Heart left ventricle (tissue), 16 donors: ENCODE results near the gene C12orf43. TPM values are rescaled to one million over a fixed set of nuclear protein-coding genes. Genes with fewer than 3 reads are reported as not detected.
"Not testable (repeated sequence)": the region's sequence is repeated elsewhere in the genome, so short reads cannot be mapped to it uniquely, and the experiment has no call there.

Experiments
- ATAC-seq, 4 donors: fragments of 200-7000 bp; cut with Tn5 transposase; one replicate each; pipeline ENCODE4 v1.9.1; 2020 to 2022; ENCODE audit warnings: moderate library complexity in 4 of 4, mild to moderate bottlenecking in 3 of 4, moderate number of reproducible peaks in 1 of 4
- DNase-seq, 5 donors: peaks; one replicate each; pipeline ENCODE4 v3.0.0-alpha.2; 2020
- H3K27ac ChIP-seq, 12 donors: fragments of 200-600 bp; sonication (generic) in 4 of 12; one replicate each; pipeline versions ENCODE4 v1.5.0 to v1.8.0; 2016 to 2022; ENCODE audit warnings: mild to moderate bottlenecking in 2 of 12
- H3K27me3 ChIP-seq, 9 donors: fragments of 200-600 bp; sonication (generic) in 2 of 9; one replicate each; pipeline versions ENCODE4 v1.5.1 to v1.8.0; 2016 to 2022; ENCODE audit warnings: mild to moderate bottlenecking in 3 of 9
- H3K36me3 ChIP-seq, 9 donors: fragments of 200-600 bp; sonication (generic) in 2 of 9; one replicate each; pipeline versions ENCODE4 v1.5.0 to v1.8.0; 2018 to 2022; ENCODE audit warnings: mild to moderate bottlenecking in 2 of 9
- H3K4me1 ChIP-seq, 12 donors: fragments of 200-600 bp; sonication (generic) in 4 of 12; one replicate each; pipeline versions ENCODE4 v1.5.0 to v1.8.0; 2016 to 2022; ENCODE audit warnings: mild to moderate bottlenecking in 3 of 12
- H3K4me3 ChIP-seq, 12 donors: fragments of 200-600 bp; sonication (generic) in 4 of 12; one replicate each; pipeline versions ENCODE4 v1.5.0 to v1.8.0; 2017 to 2022; ENCODE audit warnings: mild to moderate bottlenecking in 9 of 12, moderate library complexity in 4 of 12
- H3K9me3 ChIP-seq, 12 donors: fragments of 200-600 bp; sonication (generic) in 4 of 12; one replicate each; pipeline versions ENCODE4 v1.5.0 to v1.8.0; 2016 to 2022; ENCODE audit warnings: mild to moderate bottlenecking in 1 of 12
- CTCF ChIP-seq, 12 donors: fragments of 200-600 bp; sonication (generic) in 4 of 12; IDR thresholded peaks; one replicate each; pipeline versions ENCODE4 v1.5.0 to v1.8.0; 2018 to 2022; ENCODE audit warnings: antibody characterized with exemption in 12 of 12, mild to moderate bottlenecking in 5 of 12
- POLR2A ChIP-seq, 2 donors: fragments of 450-650 bp; IDR thresholded peaks; one replicate each; pipeline ENCODE4 v1.6.1; 2017; ENCODE audit warnings: antibody characterized with exemption in 2 of 2, mild to moderate bottlenecking in 2 of 2, moderate library complexity in 2 of 2
- WGBS, 4 donors: extraction: QIAGEN DNeasy Blood & Tissue Kit in 2 of 4; methylation state at CpG; one replicate each; pipeline versions ENCODE4 v1.1.5 to v1.1.7; 2013 to 2018; 5-methylcytosine and 5-hydroxymethylcytosine counted together
- intact Hi-C, 10 donors: fragments of 100-400 bp; cut with DNase I; formaldehyde crosslinking; loops; one replicate each; pipeline versions ENCODE4 v1.11.1 to v1.14.2; 2022
- long read RNA-seq, 3 donors: library from polyadenylated mRNA; unstranded; transcript quantifications; one replicate each; pipeline ENCODE4 v2.0.0, GENCODE V29; 2020 to 2021
- polyA plus RNA-seq, 2 donors: library from polyadenylated mRNA; stranded (reverse); fragments of 200-250 nt; gene quantifications; one replicate each; pipeline ENCODE4 v1.2.3, GENCODE V29; 2013
- total RNA-seq, 9 donors: library from RNA; depleted of rRNA in 2 of 9; stranded (reverse); fragments of >200 nt in 2 of 9; fragmentation: NEBNext Ultra II Directional in 3 of 9; extraction: Animal tissue kit (Norgen Biotek cat#: 25700) in 3 of 9; gene quantifications; one replicate each; pipeline versions ENCODE4 v1.1.0 to v1.2.4, GENCODE V29; 2016 to 2023
- donor health status: ischemic (EF 13 %, LVEDD 7.1; RV severe dilation, severe dysfunction).
- donor health status: healthy with polysubstance abuse.
- donor health status: DM: no; HTN: yes; CAD: no.
- donor health status: DM: no; HTN: no; CAD: no.
- donor health status: ischemic (EF 25% LVEDD 6.9; RV normal size, moderate dysfunction).
- donor health status: ischemic (EF 25% LVEDD 5.7; RV mildly dilated, moderate dysfunction).
- donor health status: healthy.
- donor health status: DM: yes; HTN: yes; CAD: no.
- donor health status: ischemic (EF 35%, LVEDD 5.7; RV mildly dilated, moderate dysfunction).
- donor health status: nonischemic (EF 11% LVEDD 7.7; RV severe dilation, severe dysfunction).
- donor health status: DM: yes; HTN: yes; CAD: no.
- donor health status: PGD.
- donor health status: ischemic (EF 29% LVEDD 5.4; RV normal size, mild dysfunction).
- donor health status: nonischemic (EF 23%, LVEDD 6.1; RV moderate dilation, normal function).

C12orf43 gene
- total RNA-seq (10 to 100 TPM in 3 of 9 donors, 1 to 10 TPM in 6; 7.2 to 16.0 (median 9.2) TPM), polyA plus RNA-seq (10 to 100 TPM in 1 of 2 donors, 1 to 10 TPM in 1; 5.9 to 16.3 TPM)
- long read RNA-seq, donor 1, full-length matches to known transcripts = 2 of 11 reads
- long read RNA-seq, donor 1, partial matches to known transcripts = 0 of 11 reads
- long read RNA-seq, donor 1, other reads (novel, unspliced or antisense) = 9 of 11 reads
- long read RNA-seq, donor 2, full-length matches to known transcripts = 13 of 47 reads
- long read RNA-seq, donor 2, partial matches to known transcripts = 0 of 47 reads
- long read RNA-seq, donor 2, other reads (novel, unspliced or antisense) = 34 of 47 reads
- long read RNA-seq, donor 3, full-length matches to known transcripts = 12 of 20 reads
- long read RNA-seq, donor 3, partial matches to known transcripts = 0 of 20 reads
- long read RNA-seq, donor 3, other reads (novel, unspliced or antisense) = 8 of 20 reads

GRCh38 chr12:121015825-121016766 lies at the start of gene C12orf43:
Gene C12orf43, minus strand, starts transcription at chr12:121016487. Its CDS starts 13 bp downstream, at chr12:121016474.
- intact Hi-C loops = loop anchor here in 1 of 10 donors (10.0 kb wide), 1 partner anchor 431 kb away; the partner anchor contains the start of gene POP5
- Histone ChIP-seq H3K27me3 (no peaks in the 10 kb centered on the region), H3K36me3 (peaks cover 0 to 28% (median 13%) of the 10 kb centered on the region in 9 donors), H3K4me1 (peaks cover 0 to 11% (median 8%) of the 10 kb centered on the region in 12 donors), H3K27ac (peak within 1 kb of the TSS in 10 of 12 donors; percentile 2 to 82 (median 72)), H3K9me3 (no peaks in the 10 kb centered on the region), H3K4me3 (peak within 1 kb of the TSS; percentile 45 to 96 (median 84))
- ATAC-seq = peak; percentile 97 to 100 (median 99)
- DNase-seq = peak; percentile 90 to 93 (median 91)
- WGBS, 4 donors = 1% methylated on average over 27 to 34 of the region's 34 CpGs
- TF ChIP-seq CTCF (IDR thresholded peaks at IDR 0.05) = no peak
- TF ChIP-seq POLR2A (IDR thresholded peaks at IDR 0.05) = peak in 1 of 2 donors; percentile 42

GRCh38 chr12:121065345-121065744 lies 49.1 kb upstream of the C12orf43 start:
- H3K27me3 ChIP-seq = peaks cover 0 to 11% (median 0%) of the 10 kb centered on the region in 9 donors
- peaks cover 0 to 3% (median 0%) of the 10 kb centered on the region in 12 donors for H3K4me1 ChIP-seq
- no peak overlapping the region for H3K27ac ChIP-seq
- DNase-seq (no peak), ATAC-seq (no peak)
- intact Hi-C loops = loop anchor here in 1 of 10 donors (10.0 kb wide), 1 partner anchor 159 kb away; no protein-coding TSS in a partner anchor
- 47 to 61% (median 56%) methylated on average over 2 of the region's 2 CpGs for WGBS, 4 donors
- H3K9me3 ChIP-seq = no peaks in the 10 kb centered on the region
- TF ChIP-seq CTCF (IDR thresholded peaks at IDR 0.05) (no peak), POLR2A (IDR thresholded peaks at IDR 0.05) (no peak)
- no peaks in the 10 kb centered on the region for H3K36me3 ChIP-seq
- H3K4me3 ChIP-seq = no peak overlapping the region

- WGBS, 4 donors = 92 to 93% (median 92%) methylated on average over 12 of the region's 12 CpGs
- not testable (repeated sequence) for H3K4me3 ChIP-seq, H3K36me3 ChIP-seq, ATAC-seq, H3K27ac ChIP-seq, DNase-seq, H3K9me3 ChIP-seq, H3K4me1 ChIP-seq
- H3K27me3 ChIP-seq = peaks cover 0 to 11% (median 0%) of the 10 kb centered on the region in 9 donors
- intact Hi-C loops = loop anchor here in 9 of 10 donors (5.0 to 10.0 kb wide), 4 partner anchors 33 to 168 kb away; no protein-coding TSS in a partner anchor
Observed at GRCh38 chr12:121064586-121064985, 48.3 kb upstream of the C12orf43 start.

- no peak overlapping the region for H3K4me3 ChIP-seq
- peaks cover 0 to 9% (median 0%) of the 10 kb centered on the region in 9 donors for H3K27me3 ChIP-seq
- H3K9me3 ChIP-seq = no peaks in the 10 kb centered on the region
- peaks cover 0 to 13% (median 3%) of the 10 kb centered on the region in 12 donors for H3K4me1 ChIP-seq
- WGBS, 4 donors = 75 to 95% (median 78%) methylated on average over 1 of the region's 1 CpG
- intact Hi-C loops = loop anchor here in 9 of 10 donors (5.0 to 10.0 kb wide), 4 partner anchors 33 to 168 kb away; no protein-coding TSS in a partner anchor
- no peak overlapping the region for H3K27ac ChIP-seq
- TF ChIP-seq CTCF (IDR thresholded peaks at IDR 0.05) (no peak), POLR2A (IDR thresholded peaks at IDR 0.05) (no peak)
- no peak for DNase-seq
- no peak for ATAC-seq
- no peaks in the 10 kb centered on the region for H3K36me3 ChIP-seq
Observed at GRCh38 chr12:121064116-121064515, 47.8 kb upstream of the C12orf43 start.
